Inflammatory macrophage treated with lipopolysaccharide for 4 hours (primary cell): ENCODE data around the gene NINJ2.
A peak's percentile ranks its signal among the peaks of the same experiment; 100 is the strongest.
"Not testable (repeated sequence)": the region's sequence is repeated elsewhere in the genome, so short reads cannot be mapped to it uniquely, and the experiment has no call there.

Source experiments
- DNase-seq: peaks from one replicate; pipeline ENCODE4 v3.0.0-alpha.2; 2020

NINJ2 gene

GRCh38 chr12:663293-663871 is at the start of gene NINJ2:
Gene NINJ2, minus strand, starts transcription at chr12:663445. Its CDS starts 85 bp downstream, at chr12:663360.
- no peak for DNase-seq

- DNase-seq: no peak
Observed at GRCh38 chr12:712172-712863, 49.1 kb upstream of the NINJ2 start.

GRCh38 chr12:709455-710020 is 46.3 kb upstream of the NINJ2 start:
- DNase-seq: no peak

- not testable (repeated sequence) for DNase-seq
Observed at GRCh38 chr12:708084-708483, 44.8 kb upstream of the NINJ2 start.

DNA sequence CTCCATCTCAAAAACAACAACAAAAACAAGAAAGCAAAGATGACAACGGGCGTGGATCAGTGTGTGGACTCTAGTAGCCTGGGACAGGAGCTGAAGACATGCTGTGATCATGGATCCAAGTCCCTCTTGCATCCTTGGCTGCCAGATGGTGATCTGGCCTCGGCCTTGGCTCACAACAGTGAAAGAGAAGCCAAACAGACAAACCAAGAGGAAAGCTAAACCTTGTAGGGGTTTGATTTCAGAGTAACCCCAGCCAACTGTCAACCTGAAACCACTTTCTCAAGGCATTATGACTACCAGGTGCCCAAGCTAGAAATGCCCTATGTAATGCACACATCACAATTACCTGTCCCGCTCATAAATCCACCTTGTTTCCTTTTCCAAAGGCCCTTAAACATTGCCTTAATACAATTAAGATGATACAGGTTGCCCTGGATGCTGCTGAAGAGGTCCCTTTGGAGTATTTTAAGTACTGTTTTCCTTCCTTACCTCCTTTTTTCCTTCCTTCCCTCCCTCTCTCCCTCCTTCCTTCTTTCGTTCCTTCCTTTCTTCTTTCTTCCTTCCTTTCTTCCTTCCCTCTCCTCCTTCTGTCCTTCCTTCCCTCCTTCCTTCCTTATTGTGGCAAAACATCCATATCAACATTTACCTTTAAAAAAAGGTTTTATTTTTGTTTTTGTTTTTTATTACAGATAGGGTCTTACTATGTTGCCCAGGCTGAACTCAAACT is 41.4 kb upstream of the NINJ2 start:
- DNase-seq: no peak

DNA sequence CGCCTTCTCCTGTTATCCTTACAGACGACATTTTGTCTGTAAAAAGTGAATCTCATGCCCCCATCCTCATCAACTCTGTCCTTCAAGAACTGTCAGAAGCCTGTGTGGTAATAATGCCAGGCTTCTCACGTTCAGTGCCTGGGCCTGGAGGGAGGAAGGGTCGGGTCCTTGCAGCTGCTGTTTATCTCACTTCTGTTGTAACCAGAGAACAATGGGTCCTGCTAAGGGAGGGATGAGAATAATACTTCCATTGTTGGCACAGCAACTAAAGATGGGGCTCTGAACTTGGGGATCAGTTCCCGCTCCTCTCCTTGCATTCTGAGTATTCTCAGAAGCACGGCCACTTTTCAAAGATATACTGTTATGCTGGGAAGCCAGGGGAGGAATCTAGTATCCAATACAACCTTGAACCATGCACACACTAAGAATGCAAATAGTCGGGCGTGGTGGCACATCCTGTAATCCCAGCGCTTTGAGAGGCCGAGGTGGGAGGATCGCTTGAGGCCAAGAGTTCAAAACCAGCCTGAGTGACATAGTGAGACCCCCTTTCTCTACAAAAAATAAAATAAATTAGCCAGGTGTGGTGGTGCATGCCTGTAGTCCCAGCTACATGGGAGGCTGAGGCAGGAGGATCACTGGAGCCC is 38.8 kb upstream of the NINJ2 start:
- no peak for DNase-seq

DNA sequence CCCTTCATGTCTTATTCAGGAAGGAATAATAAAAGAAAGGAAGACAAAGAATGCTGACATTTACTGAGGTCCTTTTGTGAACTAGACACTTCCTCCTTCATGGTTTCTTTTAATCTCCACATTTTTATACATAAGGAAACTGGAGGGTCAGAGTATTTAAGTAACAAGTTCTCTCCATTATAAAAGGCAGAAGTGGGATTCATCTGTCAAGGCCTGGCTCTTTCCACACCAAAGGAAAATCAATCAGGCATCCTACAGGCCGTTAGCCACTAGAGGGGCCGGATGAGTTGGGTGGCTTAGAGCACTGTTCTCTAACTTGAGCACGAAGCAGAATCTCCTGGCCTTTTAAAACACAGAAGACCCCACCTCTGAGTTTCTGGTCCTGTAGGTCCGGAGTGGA is 36.8 kb upstream of the NINJ2 start:
- no peak for DNase-seq

DNA sequence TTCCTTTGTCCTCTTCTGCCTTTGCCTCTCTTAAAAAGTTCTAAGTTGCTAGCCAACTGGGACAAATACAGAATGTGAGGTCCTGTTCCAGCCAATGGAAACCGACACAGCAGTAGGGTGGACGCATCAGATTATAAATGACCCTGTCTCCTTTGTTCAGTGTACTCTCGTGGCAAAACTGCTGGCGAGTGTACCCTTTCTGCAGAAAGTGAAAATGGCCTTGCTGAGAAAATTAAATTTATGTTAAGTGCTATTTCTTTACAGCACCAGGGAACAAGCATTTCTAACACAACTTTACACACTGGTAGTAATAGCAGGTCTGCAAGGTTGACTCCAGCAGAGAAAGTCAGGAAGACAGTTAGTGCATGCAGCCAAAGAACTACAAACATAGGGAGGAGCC is 35.0 kb upstream of the NINJ2 start:
- DNase-seq: not testable (repeated sequence)

DNA sequence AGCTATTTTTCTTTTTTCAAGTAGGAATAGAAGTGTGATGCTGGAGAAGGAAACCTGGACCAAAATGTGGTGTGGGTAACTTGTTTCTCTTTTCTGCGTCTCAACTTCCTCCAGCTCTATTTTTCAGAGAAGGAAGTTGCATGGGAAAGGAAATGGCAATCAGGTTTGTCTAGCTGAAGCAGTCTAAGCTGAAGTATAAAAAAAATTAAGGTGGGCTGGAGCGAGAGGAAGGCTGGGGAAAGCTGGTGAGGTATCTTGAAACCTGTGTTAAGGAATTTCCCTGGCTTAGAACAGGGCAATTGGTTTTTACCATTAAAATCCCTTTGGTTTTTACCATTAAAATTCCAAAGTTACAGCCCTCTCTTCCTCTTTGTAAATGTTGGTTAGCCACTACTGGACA is 34.2 kb upstream of the NINJ2 start:
- DNase-seq: peak; percentile 36

DNA sequence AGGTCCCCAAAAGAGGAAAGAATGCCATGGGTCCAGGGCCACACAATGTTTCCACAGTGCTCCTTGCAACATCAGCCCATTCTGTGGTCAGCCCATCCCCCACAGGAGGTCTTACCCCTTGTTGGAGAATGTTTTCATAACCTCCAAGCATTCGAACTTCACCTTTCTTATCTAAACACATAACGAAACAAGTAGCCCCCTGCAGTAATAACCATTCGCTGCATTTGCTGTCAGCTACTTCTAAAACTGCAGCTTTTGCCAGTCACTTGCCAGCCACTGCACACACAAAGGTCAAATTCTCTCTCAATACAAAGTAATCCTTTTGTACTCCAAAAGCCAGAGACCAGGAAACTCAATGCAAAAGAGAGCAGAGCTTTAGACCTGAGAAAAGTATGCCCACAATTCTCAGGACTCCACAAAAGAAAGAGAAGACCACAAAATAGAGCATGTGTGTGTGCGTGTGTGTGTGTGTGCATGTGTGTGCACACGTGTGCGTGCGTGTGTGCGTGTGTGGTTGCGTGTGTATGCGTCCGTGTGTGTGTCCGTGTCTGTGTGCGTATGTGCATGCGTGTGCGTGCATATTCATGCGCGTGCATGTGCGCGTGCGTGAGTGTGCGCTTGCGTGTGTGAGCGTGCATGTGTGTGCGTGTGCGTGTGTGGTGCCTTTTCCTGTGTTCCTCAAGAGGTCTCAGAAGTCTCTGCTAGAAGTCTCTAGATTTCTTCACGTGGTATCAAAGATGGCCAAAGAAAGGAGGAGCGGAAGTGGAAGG is 31.7 kb upstream of the NINJ2 start:
- DNase-seq: no peak

GRCh38 chr12:693934-694533 is 30.8 kb upstream of the NINJ2 start:
- no peak for DNase-seq

DNA sequence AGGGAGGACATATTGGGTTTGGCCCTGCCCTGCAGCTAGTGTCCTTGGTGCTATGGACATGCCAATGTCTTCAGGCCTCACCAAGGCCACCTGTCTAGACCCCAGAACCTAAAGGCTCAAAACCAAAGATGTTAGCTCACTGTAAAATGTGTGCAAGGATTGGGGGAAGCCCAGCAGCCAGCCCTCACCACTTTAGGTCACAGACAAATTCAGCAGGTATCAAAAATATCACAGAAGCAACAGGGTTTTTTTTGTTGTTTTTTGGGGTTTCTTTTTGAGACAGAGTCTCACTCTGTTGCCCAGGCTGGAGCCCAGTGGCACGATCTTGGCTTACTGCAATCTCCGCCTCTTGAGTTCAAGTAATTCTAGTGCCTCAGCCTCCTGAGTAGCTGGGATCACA is 29.0 kb upstream of the NINJ2 start:
- no peak for DNase-seq

- no peak for DNase-seq
Observed at GRCh38 chr12:690466-690865, 27.2 kb upstream of the NINJ2 start.

- DNase-seq: peak; percentile 57
Observed at GRCh38 chr12:685388-685787, 22.1 kb upstream of the NINJ2 start.

DNA sequence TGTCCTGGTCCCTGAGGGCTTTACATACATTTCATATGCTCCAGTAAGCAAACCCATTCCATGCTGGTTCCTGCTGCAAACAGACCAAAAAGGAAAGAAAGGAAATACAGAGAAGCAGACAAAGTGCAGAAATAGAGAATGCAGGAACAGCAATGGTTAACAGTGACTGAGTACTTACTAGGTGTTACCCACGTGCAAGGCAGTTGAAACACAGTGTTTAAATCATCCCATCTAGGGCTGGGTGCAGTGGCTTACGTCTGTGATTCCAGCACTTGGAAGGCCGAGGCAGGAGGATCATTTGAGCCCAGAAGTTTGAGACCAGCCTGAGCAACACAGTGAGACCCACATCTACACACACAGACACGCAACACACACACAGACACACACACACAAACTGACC is 21.2 kb upstream of the NINJ2 start:
- DNase-seq: no peak

GRCh38 chr12:681568-682256 is 18.5 kb upstream of the NINJ2 start:
- DNase-seq: no peak

DNA sequence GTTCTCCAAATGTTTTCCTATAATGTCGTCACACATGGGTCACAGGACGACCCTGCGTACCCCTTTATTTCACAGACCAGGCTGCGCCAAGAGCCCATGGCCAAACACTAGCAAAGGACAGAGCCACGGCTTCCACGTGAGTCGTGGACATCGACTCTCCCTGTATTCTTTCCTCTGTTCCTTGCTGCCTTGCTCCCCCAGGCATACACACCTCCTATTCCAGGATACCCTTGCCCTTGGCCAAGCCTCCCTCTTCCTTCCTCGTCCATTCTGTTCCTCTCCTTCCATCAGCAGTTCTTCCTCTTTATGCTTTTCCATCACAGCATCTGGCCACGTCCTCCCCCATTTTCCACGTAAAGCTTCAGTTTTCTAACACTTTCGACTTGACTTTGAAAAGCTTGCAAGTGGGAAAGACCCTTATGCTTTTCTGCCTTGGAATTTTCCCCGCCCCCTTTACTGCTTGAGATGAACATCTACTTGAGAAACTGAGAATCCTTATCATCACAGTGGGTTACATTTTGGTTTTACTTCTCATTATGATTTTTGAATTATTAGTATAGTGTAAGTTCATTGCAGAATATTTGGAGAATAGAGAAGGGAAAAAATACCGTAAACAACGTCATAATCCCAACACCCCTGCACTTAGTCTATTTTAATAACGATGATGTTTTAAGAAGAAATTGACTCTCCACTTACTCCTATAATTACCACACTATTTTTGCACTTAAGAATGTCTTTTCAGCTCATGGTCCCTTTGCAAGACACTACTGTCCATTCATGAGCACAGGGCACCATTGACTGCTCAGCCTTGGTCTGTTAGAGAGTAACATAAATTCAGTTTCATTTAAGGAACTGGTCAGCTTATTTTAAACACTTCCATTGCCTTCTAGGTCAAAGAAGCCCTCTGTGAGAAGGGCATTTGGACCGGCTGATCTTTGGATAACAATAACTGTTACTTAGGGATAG is 15.8 kb upstream of the NINJ2 start:
- no peak for DNase-seq

- no peak for DNase-seq
Observed at GRCh38 chr12:675562-675961, 12.3 kb upstream of the NINJ2 start.

DNA sequence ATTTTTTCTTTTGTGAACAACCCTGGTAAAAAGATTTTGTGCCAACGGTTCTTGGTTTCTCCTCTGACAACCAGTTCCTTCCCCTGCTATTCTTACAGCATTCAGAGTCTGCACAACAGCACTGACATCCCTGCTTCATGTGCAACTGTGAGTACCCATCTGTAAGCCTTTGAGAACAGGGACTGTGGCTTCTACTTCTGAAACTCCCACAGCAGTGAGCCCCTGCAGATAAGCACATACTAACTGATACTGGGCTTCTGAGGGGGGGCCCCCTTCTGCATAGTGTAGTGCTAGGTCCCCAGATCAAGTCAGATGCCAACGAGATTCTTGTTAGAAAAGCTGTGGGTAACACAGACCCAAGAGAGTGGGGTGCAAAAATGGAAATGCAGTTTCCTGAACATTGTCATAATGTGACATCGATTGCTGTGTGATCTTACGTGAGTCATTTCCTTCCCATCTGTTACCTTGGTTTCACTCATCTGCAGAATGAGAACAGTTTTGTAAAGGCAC is 11.1 kb upstream of the NINJ2 start:
- peak; percentile 38 for DNase-seq

GRCh38 chr12:673849-674248 is 10.6 kb upstream of the NINJ2 start:
- DNase-seq: no peak
